Liver (tissue), 3 donors: ENCODE results near the gene ATXN7L3B.

Source experiments
- JUND ChIP-seq, 2 donors: IDR thresholded peaks; 2 replicates each; pipeline ENCODE4 v1.6.1; 2016; ENCODE audit warnings: antibody characterized with exemption in 2 of 2
- NR2F2 ChIP-seq: IDR thresholded peaks from 2 replicates; pipeline ENCODE4 v1.6.1; 2016; ENCODE audit warnings: antibody characterized with exemption
- RAD21 ChIP-seq, 2 donors: IDR thresholded peaks; 2 replicates each; pipeline ENCODE4 v1.6.1; 2016; ENCODE audit warnings: antibody characterized with exemption in 2 of 2, mild to moderate bottlenecking in 2 of 2
- RXRA ChIP-seq, 2 donors: IDR thresholded peaks; 2 replicates each; pipeline ENCODE4 v1.6.1; 2017 to 2018; ENCODE audit warnings: antibody characterized with exemption in 2 of 2, mild to moderate bottlenecking in 1 of 2
- SP1 ChIP-seq: IDR thresholded peaks from 2 replicates; pipeline ENCODE4 v1.6.1; 2018; ENCODE audit warnings: antibody characterized with exemption, mild to moderate bottlenecking
- TF ChIP-seq, protein P1 (sequence below): fragments of 150-350 bp; IDR thresholded peaks from 2 replicates; pipeline ENCODE4 v1.5.1; 2017; ENCODE audit warnings: improper control_type of control experiment, low read depth, low read length; ENCODE audit not compliant: missing input control
- TF ChIP-seq, protein P2 (sequence below): IDR thresholded peaks from 2 replicates; pipeline ENCODE4 v1.6.1; 2016; ENCODE audit warnings: antibody characterized with exemption
- TF ChIP-seq, protein P3 (sequence below): IDR thresholded peaks from 2 replicates; pipeline ENCODE4 v1.6.1; 2016; ENCODE audit warnings: antibody characterized with exemption
- donor health status: healthy.
- donor health status: healthy.

- TF ChIP-seq, protein P1, sequence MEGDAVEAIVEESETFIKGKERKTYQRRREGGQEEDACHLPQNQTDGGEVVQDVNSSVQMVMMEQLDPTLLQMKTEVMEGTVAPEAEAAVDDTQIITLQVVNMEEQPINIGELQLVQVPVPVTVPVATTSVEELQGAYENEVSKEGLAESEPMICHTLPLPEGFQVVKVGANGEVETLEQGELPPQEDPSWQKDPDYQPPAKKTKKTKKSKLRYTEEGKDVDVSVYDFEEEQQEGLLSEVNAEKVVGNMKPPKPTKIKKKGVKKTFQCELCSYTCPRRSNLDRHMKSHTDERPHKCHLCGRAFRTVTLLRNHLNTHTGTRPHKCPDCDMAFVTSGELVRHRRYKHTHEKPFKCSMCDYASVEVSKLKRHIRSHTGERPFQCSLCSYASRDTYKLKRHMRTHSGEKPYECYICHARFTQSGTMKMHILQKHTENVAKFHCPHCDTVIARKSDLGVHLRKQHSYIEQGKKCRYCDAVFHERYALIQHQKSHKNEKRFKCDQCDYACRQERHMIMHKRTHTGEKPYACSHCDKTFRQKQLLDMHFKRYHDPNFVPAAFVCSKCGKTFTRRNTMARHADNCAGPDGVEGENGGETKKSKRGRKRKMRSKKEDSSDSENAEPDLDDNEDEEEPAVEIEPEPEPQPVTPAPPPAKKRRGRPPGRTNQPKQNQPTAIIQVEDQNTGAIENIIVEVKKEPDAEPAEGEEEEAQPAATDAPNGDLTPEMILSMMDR = no peak
- TF ChIP-seq RAD21 (IDR thresholded peaks at IDR 0.05) = no peak
- no peak for TF ChIP-seq RXRA (IDR thresholded peaks at IDR 0.05)
- TF ChIP-seq SP1 = no peak
- no peak for TF ChIP-seq NR2F2
- TF ChIP-seq, protein P2, sequence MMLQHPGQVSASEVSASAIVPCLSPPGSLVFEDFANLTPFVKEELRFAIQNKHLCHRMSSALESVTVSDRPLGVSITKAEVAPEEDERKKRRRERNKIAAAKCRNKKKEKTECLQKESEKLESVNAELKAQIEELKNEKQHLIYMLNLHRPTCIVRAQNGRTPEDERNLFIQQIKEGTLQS = no peak
- TF ChIP-seq, protein P3, sequence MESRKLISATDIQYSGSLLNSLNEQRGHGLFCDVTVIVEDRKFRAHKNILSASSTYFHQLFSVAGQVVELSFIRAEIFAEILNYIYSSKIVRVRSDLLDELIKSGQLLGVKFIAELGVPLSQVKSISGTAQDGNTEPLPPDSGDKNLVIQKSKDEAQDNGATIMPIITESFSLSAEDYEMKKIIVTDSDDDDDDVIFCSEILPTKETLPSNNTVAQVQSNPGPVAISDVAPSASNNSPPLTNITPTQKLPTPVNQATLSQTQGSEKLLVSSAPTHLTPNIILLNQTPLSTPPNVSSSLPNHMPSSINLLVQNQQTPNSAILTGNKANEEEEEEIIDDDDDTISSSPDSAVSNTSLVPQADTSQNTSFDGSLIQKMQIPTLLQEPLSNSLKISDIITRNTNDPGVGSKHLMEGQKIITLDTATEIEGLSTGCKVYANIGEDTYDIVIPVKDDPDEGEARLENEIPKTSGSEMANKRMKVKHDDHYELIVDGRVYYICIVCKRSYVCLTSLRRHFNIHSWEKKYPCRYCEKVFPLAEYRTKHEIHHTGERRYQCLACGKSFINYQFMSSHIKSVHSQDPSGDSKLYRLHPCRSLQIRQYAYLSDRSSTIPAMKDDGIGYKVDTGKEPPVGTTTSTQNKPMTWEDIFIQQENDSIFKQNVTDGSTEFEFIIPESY = no peak
- TF ChIP-seq JUND (IDR thresholded peaks at IDR 0.05) = no peak
Observed at GRCh38 chr12:74527491-74527890, 10.1 kb upstream of the ATXN7L3B start.
